ENCODE data around the gene WWTR1.

Gene WWTR1

DNA sequence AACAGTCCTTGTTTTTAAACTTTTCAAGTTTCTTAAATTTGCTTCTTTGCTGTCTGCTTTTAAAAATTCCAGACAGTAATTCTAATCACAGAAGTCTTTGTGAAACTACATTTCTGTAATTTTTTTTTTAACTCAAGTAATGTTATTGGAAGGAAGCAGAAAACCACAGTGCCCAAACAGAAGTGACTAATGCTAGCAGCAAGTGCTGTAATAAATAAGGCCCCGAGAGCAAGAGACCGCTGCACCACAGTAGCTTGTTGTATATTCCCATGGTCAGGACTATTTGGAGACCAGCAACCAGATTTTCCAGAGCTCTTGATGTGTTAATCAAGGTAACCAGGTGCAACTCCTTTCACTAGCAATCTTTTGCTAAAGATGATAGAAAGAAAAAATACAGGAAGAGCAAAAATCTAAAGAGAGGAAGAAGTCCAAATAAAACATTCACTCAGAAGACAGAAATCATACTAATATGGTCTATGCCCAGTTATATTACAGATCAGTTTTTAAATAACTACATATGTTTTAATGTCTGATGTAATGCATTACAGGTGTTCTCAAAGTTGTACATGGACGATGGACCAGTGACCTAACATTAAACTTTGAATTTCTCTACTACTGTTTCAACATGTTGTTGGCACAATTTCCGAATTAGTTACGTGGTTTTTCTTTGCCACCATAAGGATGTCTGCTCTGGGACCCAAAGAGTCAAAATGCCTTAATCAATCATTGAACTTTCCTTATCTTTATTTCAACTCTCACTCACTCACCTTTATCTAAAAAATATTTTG lies 36.4 kb downstream of the WWTR1 start:
- DNase-seq (ENCODE audit: low read depth) = no peak

DNA sequence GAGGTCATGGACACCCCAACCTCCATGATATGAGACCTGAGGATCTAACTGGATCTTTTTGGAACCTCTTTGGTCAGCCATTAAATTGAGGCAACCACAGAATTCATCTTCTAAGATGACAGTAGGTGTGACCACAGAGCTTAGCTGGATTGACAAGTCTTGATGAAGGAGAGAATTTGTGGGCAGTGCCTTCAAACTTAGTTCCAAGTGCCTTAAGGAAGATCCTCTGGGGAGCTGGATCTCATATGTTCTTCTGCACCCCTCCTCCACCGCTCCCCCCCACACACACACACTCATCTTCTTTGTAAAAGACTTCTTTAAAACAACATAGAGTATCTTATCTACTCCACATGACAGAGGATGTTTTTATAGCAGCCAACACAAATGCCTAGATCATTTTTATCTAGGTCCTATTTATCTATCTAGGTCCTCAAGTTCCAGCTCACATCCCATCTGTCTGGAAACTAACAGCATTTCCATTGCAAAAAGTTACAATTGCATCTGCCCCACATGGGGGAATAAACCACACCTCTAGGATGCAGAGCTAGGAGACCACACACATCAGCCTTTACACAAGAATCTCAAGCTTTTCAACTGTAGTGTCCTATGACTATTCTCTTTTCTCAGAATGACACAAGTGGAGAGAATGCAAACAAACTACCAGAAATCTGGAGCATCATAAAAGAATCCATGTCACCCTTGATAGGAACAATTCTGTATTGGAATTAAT lies 37.4 kb downstream of the WWTR1 start:
- DNase-seq (ENCODE audit: low read depth) = no peak

DNA sequence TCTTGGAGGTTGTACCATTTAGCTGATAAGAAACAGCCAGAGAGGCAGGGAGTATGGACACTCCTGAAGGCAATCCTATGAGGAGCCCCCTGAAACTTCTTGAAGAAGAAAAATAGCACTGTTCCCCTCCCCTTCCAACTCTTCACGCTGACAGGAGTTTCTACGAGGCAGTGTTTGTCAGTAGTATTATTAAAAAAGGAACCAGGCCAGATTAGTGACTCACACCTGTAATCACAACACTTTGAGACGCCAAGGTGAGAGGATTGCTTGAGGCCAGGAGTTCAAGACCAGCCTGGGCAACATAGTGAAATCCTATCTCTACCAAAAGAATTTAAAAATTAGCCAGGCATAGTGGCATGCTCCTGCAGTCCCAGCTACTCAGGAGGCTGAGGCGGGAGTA lies 38.7 kb downstream of the WWTR1 start:
- DNase-seq (ENCODE audit: low read depth) = no peak

DNA sequence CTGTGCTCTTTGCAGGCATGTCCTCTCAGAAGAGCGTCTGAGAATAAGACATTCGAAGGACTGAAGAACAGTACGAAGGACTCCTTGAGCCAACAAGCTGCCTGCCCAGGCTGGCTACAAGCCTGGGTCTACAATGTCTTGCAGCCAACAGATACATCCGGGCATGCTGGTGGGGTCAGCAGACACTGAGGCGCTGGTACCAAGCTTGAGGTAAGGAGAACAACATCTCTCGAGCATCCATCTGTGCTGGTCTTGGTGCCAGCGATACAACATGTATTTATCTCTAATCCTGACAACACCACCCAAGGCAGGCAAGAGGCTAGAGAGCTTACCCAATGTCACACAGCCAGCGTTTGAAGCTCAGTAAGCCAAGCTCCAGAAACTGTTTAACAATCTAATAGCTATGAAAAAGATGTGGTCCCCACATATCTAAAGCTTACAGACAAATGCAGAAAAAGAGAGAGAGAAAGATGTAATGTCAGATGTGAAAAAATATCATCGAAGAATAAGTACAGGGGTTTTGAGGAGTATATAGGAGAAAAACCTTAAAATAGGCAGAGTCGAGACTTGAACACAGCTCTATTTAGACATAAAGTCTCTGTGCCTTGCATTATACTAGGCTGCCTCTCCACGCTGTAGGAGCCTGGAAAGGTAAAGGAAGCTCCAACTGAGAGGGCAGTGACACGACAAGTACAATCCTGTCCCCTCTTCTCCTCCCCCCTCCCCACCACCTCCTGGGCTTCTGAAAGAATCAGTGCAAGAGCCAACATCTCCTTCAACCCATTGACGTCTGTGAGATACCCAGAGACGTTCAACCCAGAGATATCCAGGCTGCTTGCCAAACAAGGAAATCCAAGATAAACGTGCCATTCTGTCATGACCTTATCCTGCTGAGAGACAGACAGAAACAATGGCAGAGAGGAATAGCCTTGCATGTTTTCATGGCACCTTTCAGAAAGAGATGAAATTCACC lies 39.4 kb downstream of the WWTR1 start:
- DNase-seq (ENCODE audit: low read depth) = no peak

DNA sequence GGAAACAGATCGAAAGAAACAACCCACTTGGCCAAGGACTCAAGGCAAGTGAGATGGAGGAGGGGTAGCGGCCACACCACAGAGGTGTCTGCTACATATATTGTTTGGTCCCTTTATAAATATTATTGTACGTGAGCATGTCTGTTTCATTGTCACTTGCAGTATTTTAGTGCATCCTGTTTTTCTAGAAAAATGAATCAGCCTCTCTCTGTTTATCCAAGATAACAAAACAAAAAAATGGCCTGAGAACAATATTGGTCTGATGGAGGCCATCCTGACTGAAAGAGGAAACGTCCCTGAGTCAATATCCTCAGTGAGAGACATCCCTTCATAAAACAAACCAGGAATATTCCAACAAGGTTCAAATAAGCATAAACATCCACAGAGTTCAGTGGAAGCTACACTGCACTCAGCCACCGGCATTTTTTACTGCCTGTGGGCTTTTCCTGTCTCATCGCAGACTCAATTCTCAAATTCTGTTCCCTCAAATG lies 42.0 kb downstream of the WWTR1 start:
- DNase-seq (ENCODE audit: low read depth) = no peak

DNA sequence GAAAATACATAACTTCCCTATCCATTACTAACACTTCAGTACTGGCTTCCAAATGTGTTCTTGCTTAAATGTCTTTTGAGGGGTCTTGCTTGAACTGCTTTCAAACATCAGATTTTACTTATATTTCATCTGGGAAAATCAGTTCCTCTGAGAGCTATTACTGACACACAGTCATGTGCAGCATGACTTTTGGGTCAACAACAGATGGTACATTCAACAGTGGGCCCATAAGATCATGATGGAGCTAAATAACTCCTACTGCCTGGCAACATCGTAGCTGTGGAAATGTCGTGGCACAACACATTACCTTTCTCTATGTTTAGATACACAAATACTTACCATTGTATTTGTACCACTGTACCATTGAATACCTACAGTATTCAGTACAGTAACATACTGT lies 43.8 kb downstream of the WWTR1 start:
- DNase-seq (ENCODE audit: low read depth) = no peak

DNA sequence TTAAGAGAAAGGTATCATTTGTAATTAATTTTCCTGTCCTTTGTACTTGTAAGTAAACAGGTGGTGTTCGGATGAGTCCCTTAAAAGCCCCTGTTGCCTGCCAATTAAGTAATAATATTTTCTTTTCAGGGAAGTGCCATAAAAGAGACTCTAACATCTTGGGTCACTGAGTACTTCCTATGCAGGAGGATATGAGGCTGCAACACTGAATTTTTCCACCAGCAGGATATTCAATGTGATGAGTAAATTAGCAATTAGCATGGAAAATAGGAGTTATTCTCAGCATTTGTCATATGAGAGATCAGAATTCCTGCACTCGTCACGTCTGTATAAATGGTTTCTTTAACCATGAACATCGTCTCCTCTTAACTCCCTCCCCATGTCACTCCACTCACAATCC lies 45.4 kb downstream of the WWTR1 start:
- DNase-seq (ENCODE audit: low read depth) = no peak

DNA sequence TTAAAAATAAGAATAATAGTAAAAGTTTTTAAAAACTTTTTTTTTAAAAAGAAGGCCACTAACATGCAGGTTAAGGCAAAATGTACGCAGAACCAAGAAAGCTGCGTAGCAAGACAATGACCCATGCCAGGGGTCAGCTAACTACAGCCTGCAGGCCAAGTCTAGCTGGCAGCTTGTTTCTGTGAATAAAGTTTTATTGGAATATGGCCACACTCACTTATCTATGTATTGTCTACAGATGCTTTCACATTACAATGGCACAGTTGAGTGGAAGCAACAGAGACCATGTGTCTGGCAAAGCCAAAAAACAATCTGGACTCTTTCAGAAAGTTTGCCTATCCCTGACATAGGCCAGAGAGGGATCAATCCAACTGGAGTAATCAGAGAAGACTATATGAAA lies 46.7 kb downstream of the WWTR1 start:
- no peak for DNase-seq (ENCODE audit: low read depth)

DNA sequence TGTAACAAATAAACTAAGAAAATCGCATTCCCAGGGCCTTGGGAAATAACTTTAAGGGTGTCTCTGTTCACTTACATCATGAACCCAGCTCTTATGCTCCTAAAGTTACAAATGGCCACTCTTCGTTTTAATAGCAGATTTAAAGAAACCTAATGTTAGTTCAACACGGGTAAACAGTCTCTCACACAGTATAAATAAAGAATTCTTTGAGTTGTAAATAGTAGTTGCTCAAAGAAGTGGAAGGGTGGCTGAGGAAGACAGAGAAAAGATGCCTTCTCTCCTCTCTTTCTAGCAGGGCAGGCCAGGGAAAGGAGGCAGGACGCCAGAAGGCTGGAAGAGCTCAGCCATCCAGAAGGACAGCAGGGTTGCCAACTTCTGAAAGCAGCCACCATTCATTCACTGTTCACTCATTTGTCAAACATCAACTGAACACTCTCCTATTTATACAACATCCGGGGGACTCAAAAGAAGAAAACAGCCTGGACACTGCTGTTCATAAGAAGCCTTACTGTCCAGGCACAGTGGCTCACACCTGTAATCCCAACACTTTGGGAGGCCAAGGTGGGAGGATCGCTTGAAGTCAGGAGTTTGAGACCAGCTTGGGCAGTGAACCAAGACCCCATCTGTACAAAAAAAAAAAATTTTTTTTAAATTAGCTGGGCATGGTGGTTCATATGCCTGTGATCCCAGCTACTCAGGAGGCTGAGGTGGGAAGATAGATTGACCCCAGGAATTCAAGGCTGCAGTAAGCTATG lies 47.3 kb downstream of the WWTR1 start:
- DNase-seq (ENCODE audit: low read depth) = no peak

DNA sequence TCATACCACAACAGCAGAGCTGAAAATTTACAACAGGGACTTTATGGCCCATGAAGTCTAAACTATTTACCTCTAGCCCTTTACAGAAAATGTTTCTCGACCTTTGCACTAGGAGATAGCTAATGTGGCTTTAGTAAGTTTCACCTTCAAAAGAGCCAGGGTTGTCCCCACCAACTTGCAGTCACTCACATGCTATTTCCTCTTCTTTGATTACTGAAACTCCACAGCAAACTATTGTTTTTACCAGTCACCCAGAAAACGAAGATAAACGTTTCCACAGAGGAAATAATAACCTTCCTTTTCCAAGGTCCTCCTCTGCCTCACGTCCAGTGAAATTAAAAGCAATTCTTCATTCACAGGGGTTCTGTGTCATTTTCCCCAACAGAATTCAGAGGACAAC lies 48.2 kb downstream of the WWTR1 start:
- no peak for DNase-seq (ENCODE audit: low read depth)

DNA sequence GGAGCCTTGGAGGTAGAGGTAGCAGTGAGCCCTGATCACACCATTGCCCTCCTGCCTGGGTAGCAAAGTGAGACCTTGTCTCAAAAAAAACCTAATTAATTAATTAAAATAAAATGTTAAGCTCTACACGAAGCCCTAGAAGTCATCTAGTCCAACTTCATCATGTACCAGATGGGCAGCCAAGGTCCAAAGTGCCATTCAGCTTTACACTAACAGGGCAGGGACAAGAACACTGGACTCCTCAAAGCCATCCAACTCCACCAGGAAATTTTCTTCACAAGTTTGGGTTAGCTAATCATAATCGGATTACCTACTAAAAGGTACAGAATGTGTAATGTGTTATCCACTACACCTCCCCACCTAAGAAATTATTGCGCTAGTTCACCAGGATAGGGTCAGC lies 48.8 kb downstream of the WWTR1 start:
- no peak for DNase-seq (ENCODE audit: low read depth)

DNA sequence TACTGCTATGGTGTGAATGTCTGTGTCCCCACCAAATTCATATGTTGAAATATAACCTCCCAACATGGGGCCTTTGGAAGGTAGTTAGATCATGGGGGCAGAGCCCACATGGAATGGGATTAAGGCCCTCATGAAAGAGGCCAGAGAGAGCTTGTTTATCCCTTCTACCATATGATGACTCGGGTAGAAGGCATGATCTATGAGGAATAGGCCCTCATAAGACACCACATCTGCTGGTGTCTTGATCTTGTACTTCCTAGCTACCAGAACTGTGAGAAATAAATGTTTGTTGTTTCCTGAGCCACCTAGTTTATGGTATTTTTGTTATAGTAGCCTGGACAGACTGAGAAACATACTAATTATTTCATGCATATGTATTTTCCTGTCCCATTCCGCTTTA lies 51.9 kb downstream of the WWTR1 start:
- DNase-seq (ENCODE audit: low read depth) = no peak

DNA sequence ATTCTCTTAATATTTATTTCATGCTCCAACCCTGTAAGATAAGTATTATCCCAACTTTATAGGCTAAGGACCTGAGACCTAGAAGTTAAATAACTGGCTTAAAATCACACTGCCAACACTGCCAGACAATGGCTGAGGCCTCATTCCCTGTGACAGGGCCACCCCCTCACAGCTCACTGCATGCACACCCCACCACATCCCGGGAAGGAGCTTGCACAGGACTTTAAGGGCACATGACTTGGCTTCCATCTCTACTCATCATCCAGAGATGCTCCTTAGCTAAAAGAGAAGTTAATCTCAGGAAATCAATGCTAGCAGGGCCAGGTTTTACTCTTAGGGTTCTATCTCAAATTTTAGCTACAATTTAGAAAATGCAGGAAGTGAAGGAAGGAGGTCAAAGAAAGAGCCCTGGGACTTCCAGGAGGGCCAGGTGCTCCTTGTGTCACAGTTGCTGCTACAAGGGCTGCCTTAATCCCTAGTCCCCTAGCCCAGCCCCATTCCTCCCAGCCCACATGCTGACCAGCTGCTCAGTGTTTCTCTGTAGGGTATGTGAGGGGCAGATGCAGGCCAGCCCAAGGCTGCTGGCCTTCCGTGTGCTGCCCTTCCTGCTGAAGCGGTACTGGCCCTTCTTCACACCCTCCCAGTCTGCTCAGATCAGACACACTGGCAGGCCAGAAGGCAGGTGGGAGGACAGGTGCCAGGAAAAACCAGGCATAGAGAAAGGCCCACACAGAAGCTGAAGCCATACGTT lies 53.5 kb downstream of the WWTR1 start:
- DNase-seq (ENCODE audit: low read depth) = no peak

DNA sequence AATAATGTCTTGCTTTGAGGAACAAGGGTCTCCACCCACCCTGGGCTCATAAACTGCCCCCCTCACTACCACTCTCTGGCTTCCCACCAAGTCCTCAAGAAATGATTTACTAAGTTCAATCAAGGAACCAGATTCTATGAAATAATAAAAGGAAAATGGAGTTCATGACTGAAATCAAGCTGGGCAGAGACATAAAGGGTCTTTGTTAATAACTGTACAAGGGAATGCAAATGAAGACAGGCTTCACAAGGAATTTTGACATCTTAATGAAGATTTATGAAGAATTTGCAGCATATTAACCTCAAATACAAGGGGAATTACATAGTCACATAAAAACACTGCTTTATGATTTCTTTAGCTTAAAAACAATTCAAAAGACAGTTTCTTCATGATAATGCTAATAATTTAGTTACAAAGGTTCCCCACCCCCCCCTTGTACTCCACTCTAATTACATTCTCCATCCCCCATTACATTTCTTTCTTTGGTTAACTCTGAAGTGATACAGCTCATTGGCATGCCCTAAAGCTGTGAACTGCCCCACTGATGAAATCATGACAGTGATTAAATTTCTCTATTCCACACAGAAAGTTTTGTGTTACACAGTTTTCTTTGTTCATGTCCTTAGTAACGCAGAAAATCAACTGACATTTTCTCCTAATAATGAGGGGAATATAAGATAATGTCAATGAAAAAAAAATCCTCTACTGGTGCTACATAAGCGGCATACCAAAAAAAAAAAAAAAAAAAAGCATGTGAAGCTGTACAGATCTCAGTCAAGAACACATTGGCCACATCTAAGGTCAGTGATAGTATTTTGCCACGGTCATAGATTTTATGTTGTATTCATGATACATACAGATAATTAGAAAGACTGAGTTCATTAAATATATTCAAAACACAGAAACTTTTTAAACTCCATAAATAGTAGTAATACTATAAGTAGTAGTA lies 54.4 kb downstream of the WWTR1 start:
- no peak for DNase-seq (ENCODE audit: low read depth)

DNA sequence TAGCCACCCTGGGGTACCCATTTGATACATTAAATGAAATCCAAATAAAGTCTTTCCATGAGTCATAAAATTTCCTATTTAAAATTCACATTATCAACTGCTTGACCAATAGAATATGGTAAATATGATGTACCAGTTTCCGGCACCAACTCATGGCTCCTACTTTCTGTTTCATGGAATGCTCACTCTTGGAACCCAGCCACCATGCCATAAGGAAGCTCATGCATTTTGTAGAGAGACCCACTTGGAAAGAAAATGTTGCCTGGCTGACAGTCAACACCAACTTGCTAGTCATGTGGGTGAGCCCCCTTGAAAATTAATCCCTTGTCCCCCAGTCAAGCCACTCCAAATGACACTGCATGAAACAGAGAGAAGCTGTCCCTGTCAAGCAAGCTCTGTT lies 57.2 kb downstream of the WWTR1 start:
- no peak for DNase-seq (ENCODE audit: low read depth)

DNA sequence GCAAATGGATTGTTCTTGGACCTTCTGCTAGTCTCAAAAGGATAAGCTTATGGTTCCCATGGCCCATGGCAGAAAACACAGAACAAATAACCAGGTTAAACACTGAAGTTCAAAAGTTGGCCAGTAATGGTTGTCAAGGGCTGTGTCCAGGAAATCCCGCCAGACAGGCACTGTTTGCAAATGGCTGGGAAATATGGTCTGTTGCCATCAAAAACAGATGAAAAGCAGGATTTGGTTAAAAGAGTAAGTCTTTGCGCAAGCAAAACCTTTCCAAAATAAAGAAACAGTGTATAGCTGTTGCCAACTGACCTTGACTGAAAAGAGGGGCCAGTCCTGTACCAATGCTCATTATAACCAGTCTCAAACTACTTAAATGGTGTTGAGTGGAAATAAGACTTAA lies 58.6 kb downstream of the WWTR1 start:
- no peak for DNase-seq (ENCODE audit: low read depth)

DNA sequence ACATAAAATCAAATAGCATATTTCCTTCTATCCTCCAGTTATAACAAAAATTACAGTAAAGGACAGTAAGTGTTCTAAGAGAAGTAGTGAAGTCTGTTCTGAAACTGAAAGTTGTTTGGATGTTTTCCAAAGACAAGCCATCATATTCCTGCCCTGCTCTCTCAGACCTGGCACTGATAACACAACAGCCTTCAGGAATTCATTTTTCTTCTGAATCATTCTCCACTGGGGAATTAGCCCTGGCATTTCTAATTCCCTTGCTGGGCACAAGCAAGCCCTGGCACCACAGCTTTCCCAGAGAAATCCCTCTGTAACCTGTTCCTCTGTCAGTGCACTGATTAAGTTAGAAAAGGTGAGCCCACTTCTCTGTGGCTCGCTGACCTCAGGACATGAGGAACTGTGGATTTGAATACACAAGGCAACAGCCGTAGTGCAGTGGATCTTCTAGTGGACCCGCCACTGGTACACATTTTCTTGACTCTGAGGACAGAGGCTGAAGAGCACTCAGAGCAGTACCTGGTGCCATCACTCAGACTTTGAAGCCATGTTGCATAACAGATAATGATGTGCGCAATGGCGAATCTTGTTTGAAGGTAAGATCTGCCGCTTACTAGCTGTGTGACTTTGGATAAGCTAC lies 61.6 kb downstream of the WWTR1 start:
- DNase-seq (ENCODE audit: low read depth) = no peak

DNA sequence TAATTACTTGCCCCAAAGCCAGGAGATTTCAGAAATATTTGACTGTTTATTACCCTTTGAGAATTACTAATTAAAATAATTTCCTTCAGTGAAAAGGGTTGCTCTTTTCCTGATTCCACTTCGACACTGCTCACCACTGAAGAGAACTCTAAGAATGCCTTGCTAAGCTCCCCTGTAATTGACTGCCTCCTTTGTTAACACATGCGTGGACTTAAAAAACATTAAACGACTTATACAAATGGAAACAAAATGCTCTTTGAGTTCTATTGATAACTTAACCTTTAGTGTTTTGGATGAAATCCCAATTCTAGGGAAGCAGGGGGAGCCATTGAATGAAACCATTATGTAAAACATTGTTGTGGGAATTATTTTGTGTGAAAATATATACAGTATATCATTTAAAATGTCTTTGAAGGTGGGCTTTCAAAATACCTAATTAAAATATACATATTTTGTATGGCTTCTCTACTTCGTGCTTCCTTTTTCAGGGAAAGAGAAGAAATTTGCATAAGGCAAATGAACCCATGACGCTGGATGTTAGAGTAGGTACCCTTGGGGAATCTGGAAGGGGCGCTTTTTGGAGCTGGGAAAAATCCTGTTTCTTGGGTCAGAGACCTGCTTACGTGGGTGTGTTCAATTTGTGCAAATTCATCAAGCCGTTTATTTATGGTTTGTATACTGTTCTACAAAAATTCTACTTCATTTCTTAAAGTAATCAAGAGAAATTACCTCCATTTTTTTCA lies 64.2 kb downstream of the WWTR1 start:
- no peak for DNase-seq (ENCODE audit: low read depth)
